Adrenal gland (tissue), 5 donors: ENCODE data around the gene KIAA1614.

Experiments
- POLR2A ChIP-seq, 2 donors: fragments of 450-650 bp; IDR thresholded peaks; one replicate each; pipeline ENCODE4 v1.6.1; 2017; ENCODE audit warnings: antibody characterized with exemption in 2 of 2, mild to moderate bottlenecking in 2 of 2, moderate library complexity in 1 of 2
- TF ChIP-seq, protein P1 (sequence below), 6 experiments: fragments of 450-650 bp in 4 of 6; fragments of 200-600 bp in 2 of 6; sonication (generic) in 1 of 6; IDR thresholded peaks; 1 replicate in 5 of 6; 2 replicates in 1 of 6; pipeline versions ENCODE4 v1.5.1 to v1.8.0; 2016 to 2021; ENCODE audit warnings: antibody characterized with exemption in 6 of 6, mild to moderate bottlenecking in 2 of 6, moderate library complexity in 1 of 6
- donor health status: DM: no; HTN: no; CAD: no.

GRCh38 chr1:180939711-180940103, 27.0 kb downstream of the KIAA1614 start:
- TF ChIP-seq, protein P1, sequence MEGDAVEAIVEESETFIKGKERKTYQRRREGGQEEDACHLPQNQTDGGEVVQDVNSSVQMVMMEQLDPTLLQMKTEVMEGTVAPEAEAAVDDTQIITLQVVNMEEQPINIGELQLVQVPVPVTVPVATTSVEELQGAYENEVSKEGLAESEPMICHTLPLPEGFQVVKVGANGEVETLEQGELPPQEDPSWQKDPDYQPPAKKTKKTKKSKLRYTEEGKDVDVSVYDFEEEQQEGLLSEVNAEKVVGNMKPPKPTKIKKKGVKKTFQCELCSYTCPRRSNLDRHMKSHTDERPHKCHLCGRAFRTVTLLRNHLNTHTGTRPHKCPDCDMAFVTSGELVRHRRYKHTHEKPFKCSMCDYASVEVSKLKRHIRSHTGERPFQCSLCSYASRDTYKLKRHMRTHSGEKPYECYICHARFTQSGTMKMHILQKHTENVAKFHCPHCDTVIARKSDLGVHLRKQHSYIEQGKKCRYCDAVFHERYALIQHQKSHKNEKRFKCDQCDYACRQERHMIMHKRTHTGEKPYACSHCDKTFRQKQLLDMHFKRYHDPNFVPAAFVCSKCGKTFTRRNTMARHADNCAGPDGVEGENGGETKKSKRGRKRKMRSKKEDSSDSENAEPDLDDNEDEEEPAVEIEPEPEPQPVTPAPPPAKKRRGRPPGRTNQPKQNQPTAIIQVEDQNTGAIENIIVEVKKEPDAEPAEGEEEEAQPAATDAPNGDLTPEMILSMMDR (IDR thresholded peaks at IDR 0.05) = no peak
- no peak for TF ChIP-seq POLR2A (IDR thresholded peaks at IDR 0.05)
